Measurements from ENCODE around the gene PCNX1.
"Not testable (repeated sequence)": the region's sequence is repeated elsewhere in the genome, so short reads cannot be mapped to it uniquely, and the experiment has no call there.

PCNX1 gene

DNA sequence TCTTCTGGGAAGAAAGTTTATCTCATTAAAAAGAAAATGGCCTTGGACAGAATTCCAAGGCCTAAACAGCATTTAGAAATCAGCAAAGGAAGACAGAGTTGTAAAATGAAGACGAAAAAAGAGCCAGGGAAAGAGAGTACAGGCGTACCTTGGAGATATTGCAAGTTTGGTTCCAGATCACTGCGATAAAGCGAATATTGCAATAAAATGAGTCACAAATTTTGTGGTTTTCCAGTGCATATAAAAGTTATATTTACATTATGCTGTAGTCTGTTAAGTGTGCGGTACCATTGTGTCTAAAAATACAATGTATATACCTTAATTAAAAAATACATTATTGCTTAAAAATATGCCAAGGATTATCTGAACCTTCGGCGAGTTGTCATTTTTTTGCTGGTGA, 9.0 kb downstream of the PCNX1 start:
- no peak for DNase-seq (ENCODE audit: low spot score)

DNA sequence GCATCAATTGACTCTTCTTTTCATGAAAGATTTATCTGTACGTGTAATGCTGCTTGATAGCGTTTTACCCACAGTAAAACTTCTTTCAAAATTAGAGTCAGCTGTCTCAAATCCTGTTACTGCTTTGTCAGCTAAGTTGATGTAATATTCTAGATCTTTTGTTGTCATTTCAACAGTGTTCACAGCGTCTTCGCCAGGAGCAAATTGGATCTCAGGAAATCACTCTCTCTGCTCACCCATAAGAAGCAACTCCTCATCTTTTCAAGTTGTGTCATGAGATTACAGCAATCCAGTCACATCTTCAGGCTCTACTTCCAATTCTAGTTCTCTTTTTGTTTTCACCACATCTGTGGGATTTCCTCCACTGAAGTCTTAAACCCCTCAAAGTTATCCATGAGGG, 9.5 kb downstream of the PCNX1 start:
- no peak for DNase-seq (ENCODE audit: low spot score)

DNA sequence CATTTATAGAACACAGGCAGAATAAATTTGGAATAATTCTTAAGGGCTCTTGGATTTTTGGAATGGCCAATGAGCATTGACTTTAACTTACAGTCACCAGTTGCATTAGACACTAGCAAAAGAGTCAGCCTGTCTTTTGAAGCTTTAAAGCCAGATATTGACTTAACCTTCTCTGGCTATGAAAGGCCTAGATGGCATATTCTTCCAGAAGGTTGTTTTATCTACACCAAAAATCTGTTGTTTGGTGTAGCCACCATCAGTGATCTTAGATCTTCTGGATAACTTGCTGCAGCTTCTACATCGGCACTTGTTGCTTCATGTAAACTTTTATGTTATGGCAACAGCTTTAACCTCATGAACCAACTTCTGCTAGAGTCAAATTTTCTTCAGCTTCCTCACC, 10.4 kb downstream of the PCNX1 start:
- no peak for DNase-seq (ENCODE audit: low spot score)

DNA sequence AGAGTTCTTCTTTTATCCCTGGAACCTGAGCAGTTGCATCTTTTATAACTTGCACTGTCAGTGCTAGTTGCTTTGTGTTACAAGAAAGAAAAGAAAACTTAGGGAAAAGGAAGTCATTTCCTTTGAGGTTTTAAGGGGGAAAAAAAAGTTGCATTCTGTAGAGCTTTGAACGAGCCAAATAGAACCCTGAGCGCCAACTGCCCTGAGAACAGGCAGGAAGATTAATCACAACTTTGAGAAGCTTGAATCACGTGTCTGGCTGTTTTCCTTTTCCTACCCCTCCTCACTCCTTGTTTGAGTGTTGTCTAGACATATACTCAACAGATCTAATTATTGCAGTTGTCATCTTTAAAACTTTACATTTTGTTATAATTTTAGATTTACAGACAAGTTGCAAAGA, 12.5 kb downstream of the PCNX1 start:
- DNase-seq (ENCODE audit: low spot score): no peak

DNA sequence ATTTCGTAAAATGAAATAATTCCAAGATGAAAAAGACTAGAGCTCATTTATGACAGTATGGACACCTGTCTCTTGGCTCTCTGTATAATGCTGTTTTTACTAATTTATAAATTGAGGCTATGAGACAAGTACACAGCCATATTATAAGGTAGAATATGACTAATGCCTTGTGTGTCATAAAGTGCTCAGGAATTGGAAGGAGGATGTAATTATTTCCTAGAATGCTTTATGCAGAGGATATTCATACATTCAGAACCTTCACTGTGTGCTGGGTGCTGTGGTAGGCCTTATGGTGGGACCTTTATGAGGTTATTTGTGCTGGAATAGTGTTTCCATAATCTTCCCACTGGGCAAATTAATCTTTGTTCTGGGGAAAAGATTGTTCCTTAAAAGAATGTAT, 13.3 kb downstream of the PCNX1 start:
- DNase-seq (ENCODE audit: low spot score): no peak

DNA sequence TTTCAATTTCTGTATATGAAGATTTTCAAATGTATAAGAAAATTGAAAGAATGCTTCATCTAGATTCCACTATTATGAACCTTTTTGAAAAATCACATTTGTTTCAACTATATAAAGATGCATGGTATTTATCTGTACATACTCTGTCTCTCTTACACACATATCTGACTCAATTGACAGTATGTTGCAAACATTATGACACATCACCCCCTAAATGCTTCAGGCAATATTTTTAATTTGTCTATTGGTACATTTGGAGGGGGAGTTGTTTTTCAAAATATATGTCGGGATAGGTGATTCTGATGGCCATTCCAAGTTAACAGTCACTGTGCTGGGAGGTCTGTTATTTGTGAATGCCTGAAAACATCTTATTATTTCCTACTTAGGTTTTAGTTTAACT, 14.4 kb downstream of the PCNX1 start:
- DNase-seq (ENCODE audit: low spot score): no peak

DNA sequence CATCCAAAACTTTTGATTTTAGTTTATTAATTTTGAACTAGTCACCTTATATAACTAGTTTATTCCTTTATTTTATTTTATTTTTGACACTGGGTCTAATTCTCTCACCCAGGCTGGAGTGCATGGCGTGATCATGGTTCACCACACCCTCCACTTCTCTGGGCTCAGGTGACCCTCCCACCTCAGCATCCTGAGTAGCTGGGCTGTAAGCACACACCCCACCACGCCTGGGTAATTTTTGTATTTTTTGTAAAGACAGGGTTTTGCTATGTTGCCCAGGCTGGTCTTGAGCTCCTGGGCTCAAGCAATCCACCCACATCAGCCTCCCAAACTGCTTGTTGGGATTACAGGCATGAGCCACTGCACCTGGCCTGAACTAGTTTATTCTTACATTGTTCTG, 17.3 kb downstream of the PCNX1 start:
- DNase-seq (ENCODE audit: low spot score): no peak

DNA sequence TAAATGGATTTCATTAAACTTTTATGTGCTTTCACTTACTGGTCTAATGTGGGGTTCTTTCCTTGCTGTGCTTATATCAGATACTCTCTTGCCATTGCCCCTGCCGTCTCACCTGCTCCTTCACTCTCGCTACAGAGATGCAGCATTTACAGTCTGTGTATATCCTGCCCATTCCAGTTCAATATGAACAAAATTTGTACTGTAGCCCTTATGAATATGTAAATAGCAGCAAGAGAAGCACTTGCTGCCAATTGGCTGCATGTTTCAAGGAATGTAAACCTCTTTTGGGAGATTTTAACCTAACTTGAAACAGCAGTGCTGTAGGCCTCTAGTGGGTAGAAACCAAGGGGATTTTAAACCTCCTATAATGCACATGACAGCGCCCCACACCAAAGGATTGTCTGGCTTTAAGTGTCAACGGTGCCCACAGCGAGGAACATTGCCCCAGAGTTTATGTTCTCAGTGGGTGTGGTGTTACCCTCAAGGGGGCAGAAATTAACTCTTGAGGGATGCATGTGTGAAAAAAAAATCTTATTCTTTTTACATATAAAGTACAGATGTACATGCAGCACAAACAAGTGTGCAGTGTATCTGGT, 19.1 kb downstream of the PCNX1 start:
- no peak for DNase-seq (ENCODE audit: low spot score)

DNA sequence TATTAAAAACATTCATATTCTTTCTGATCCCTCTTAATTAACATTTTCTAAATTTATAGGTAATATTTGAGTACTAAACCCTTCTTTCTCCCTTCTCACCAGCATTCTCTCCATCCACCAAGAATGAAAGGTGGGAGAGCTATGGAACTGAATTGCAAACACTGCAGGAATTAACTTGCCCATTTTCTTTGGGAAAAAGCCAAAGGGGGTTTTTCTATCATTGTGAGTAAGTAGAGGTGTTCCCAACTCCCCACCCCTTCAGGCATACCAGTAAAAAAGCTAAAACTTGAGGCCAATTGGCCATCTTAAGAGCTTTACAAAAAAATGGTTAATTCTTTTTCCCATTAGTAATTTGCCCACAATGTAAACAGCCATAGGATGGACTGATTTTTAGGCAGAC, 23.7 kb downstream of the PCNX1 start:
- DNase-seq (ENCODE audit: low spot score): no peak

DNA sequence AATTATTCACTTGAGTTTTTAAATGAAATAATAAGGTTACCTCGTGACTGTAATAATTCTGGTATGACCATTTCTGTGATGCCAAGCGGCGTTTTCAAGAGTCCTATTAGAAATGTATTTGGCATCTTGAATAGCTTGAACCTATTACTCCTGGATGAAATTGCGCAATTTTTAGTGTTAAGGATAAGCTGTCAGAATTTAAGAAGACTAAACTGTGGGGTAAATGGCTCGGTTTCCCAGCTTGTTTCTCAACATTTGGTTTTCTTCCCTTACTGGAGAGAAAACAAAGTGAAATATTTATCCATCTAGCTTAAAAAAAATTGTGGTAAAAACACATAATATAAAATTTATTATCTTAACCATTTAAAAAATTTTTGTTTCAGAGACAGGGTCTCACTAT, 26.8 kb downstream of the PCNX1 start:
- DNase-seq (ENCODE audit: low spot score): no peak

DNA sequence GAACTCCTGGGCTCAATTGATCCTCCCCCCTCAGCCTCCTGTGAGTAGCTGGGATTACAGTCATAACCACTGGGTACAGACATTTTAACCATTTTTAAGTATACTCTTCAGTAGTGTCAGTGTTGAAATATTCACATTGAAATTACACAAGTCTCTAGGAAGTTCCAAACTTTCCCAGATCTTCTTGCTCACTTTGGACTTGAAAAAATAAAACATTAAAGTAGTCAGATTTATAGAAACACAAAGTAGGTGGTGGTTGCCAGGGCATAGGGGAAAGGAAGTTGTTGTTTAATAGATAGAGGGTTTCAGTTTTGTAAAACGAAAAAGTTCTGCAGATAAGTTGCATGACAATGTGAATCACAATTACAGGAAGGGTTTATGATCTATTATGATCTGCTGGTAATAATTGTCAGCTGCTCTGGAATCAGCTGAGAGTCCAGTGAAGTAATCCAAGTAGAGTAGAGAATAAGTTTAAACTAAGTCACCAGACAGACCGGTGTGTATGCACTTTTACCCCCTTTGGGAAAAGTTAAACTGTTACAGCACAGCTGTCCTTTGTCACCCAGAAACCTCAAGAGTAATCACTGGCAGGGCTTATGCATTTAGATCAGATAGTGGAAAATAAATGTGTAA, 27.4 kb downstream of the PCNX1 start:
- no peak for DNase-seq (ENCODE audit: low spot score)

DNA sequence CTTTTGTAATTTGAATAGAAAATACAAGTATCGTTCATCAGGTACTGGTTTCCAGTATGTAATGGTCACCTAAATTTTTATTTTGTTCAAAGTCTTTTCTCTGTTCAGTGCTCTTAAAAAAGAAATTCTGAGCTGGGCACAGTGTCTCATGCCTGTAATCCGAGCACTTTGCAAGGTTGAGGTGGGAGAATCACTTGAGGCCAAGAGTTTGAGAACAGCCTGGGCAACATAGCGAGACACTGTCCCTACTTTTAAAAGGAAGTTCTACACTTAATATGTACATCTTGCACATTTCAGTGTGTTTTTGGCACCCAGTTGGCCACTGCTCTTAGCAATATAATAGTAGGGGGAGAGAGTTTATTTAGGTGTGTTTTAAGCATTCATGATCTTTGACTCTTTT, 27.9 kb downstream of the PCNX1 start:
- no peak for DNase-seq (ENCODE audit: low spot score)

DNA sequence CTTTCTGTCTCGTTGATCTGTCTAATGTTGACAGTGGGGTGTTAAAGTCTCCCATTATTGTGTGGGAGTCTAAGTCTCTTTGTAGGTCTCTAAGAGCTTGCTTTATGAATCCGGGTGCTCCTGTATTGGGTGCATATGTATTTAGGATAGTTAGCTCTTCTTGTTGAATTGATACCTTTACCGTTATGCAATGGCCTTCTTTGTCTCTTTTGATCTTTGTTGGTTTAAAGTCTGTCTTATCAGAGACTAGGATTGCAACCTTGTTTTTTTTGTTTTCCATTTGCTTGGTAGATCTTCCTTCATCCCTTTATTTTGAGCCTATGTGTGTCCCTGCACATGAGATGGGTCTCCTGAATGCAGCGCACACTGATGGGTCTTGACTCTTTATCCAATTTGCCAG, 32.4 kb downstream of the PCNX1 start:
- not testable (repeated sequence) for DNase-seq (ENCODE audit: low spot score)

DNA sequence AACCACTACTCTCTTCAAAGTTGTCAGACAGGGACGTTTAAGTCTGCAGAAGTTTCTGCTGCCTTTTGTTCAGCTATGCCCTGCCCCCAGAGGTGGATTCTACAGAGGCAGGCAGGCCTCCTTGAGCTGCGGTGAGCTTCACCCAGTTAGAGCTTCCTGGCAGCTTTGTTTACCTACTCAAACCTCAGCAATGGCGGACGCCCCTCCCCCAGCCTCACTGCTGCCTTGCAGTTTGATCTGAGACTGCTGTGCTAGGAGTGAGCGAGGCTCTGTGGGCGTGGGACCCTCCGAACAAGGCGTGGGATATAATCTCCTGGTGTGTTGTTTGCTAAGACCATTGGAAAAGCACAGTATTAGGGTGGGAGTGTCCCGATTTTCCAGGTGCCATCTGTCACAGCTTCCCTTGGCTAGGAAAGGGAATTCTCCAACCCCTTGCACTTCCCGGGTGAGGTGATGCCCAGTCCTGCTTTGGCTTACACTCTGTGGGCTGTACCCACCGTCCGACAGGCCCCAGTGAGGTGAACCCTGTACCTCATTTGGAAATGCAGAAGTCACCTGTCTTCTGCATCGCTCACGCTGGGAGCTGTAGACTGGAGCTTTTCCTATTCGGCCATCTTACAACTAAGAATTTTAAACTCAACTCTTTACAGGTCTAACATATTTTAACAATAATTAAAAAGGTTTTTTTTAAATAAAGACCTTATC, 34.5 kb downstream of the PCNX1 start:
- DNase-seq (ENCODE audit: low spot score): not testable (repeated sequence)

DNA sequence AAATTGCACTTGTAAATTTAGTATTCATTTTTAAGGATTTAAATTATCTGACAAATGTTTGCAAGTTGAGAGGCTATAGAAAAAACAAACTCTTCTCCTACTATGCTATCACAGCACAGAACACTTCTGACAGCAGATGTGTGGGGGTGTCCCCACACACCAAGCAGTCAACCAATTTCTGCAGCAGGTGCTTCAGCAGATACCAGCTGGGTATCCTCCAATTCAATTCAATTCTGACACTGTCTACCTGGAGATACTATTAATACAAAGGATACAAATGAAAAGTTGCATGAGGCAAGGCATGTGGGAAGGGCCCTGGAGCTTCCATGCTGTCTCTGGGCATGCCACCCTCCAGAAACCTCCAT, 35.1 kb downstream of the PCNX1 start:
- DNase-seq (ENCODE audit: low spot score): no peak

DNA sequence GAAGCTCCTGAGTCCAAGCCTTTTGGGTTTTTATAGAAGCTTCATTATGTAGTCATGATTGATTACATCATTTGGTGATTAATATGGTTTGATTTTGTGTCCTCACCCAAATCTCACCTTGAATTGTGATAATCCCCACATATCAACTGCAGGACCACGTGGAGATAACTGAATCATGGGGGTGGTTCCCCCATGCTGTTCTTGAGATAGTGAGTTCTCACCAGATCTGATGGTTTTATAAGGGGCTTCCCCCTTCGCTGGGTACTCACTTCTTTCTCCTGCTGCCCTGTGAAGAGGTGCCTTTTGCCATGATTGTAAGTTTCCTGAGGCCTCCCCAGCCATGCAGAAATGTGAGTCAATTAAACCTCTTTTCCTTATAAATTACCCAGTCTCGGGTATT, 35.5 kb downstream of the PCNX1 start:
- DNase-seq (ENCODE audit: low spot score): not testable (repeated sequence)

DNA sequence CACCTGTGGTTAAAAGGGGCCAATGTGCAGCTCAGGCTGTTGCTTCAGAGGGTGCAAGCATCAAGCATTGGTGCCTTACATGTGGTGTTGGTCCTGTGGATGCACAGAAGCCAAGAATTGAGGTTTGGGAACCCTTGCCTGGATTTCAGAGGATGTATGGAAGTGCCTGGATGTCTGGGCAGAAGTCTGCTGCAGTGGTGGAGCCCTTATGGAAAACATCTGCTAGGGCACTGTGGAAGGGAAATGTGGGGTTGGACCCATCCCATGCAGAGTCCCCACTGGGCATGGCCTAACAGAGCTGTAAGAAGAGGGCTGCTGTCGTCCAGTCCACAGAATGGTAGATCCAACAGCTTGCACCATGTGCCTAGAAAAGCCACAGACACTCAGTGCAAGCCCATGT, 36.6 kb downstream of the PCNX1 start:
- no peak for DNase-seq (ENCODE audit: low spot score)

DNA sequence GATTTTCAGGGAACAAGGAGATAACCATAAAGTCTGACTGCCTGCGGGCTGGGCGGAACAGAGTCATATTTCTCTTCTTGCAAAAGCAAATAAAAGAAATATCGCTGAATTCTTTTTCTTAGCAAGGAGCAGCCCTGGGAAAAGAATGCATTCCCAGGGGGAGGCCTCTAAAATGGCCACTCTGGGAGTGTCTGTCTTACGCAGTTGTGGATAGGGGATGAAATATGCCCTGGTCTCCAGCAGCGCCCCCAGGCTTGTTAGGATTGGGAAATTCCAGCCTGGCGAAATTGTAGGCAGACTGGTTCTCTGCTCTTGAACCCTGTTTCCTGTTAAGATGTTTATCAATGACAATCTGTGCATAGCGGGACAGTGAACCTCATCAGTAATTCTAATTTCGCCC, 40.5 kb downstream of the PCNX1 start:
- DNase-seq (ENCODE audit: low spot score): no peak

DNA sequence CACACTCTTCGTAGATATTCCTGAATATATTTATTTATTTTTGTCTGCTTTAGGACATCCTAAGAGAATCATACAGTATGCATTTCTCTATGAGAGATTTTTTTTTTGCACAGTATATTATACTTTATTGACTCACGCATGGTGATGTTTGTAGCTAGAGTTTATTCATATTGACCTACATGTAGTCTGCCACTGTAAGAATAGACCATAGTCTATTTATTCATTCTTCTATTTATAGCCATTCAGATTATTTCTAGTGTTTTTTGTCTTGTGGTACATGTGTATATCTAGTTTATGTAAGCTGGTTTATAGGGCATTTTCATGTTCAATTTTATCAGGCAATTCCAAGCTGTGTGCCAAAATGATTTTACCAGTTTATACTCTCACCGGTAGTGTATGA, 45.2 kb downstream of the PCNX1 start:
- DNase-seq (ENCODE audit: low spot score): no peak

DNA sequence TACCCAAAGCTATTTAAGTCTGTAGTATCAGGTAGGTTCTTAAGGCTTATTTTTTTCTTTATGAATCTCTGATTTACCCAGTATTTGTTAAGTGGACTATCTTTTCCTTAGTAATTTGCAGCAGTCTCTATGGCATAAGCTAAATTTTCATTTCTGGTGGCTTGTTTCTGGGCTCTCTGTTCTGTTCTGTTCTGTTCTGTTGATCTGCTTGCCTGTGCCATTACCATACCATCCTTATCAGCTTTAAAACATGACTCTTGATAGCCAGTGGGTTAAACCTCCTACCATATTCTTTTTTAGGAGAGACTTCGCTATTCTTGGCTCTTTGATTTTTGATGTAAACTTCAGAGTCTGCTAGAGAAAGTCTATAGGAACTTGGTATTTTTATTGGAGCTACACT, 46.8 kb downstream of the PCNX1 start:
- no peak for DNase-seq (ENCODE audit: low spot score)

DNA sequence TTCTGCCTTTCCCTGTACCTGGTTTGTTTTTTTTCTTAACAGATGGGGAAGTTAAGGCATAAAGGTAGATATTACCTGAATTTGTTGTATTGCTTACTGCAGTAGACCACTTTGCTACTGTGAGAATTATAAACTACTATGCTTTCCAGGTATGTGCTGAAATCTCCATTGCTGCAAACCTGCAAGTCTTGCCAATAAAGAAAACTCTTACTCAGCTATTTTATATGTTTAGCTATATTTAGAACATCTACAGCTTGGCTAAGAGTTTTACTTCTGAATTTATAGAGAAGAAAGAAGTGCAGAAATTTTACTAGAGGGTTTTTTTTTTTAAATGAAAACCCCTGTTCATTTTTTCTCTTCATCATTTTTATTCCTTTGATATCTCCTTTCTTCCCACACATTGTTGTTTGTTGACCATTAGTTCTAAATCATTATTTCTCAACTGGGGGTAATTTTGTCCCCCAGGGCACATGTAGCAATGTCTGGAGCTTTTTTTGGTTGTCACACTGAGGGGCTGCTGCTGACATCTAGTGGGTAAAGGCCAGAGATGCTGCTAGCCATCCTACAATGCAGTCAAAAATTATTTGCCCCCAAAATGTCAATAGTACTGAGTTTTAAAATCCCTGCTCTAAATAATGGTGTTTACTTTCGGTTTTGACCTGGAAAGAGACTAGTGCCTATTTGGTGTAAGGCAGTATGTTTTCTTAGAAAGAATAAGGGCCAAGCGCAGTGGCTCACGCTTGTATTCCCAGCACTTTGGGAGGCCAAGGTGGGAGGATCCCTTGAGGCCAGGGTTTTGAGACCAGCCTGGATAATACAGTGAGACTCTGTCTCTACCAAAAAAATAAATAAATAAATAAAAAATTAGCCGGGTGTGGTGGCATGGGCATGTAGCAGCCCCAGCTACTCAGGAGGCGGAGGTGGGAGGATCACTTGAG, 48.6 kb downstream of the PCNX1 start:
- DNase-seq (ENCODE audit: low spot score): no peak

DNA sequence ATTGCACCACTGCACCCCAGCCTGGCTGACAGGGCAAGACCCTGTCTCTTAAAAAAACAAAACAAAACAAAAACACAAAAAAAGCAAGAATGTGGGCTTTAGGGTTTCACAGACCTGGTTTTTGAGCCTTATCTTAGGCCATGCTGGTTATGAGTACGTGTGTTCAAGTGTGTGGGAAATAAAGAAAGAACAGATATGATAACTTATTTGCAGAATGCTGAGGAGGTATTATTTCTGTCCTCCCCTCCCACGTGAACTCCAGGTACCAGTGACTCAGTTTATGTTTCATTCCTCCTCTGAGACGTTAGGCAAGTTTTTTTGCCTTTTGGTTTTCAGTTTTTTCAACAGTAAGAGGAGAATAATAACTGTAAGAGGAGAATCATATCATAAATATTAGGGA, 49.3 kb downstream of the PCNX1 start:
- no peak for DNase-seq (ENCODE audit: low spot score)

DNA sequence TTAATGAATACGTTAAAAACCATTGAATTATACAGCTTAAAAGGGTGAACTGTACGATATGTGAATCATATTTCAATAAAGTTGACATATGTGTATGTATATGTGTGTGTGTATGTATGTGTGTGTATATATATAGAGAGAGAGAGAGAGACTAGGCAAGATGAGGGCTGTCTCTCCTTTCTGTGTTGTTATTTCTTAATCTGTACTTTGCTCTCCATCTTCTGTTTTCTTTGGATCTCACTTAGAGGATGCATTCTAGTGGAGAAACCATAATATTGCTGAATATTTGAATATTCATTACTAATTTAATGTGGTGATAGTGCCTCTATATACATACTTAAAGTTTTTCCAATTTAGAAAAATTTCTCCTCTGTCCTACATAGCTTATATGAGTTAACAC, 50.5 kb downstream of the PCNX1 start:
- DNase-seq (ENCODE audit: low spot score): no peak
